HG03565 (cell line): ENCODE measurements around the gene SPATA32.

Source experiments
- ATAC-seq: cut with Tn5 transposase; IDR thresholded peaks from one replicate; pipeline ENCODE4 v1.9.1; 2021; ENCODE audit warnings: mild to moderate bottlenecking, moderate library complexity; ENCODE audit not compliant: unreplicated experiment

Gene SPATA32

DNA sequence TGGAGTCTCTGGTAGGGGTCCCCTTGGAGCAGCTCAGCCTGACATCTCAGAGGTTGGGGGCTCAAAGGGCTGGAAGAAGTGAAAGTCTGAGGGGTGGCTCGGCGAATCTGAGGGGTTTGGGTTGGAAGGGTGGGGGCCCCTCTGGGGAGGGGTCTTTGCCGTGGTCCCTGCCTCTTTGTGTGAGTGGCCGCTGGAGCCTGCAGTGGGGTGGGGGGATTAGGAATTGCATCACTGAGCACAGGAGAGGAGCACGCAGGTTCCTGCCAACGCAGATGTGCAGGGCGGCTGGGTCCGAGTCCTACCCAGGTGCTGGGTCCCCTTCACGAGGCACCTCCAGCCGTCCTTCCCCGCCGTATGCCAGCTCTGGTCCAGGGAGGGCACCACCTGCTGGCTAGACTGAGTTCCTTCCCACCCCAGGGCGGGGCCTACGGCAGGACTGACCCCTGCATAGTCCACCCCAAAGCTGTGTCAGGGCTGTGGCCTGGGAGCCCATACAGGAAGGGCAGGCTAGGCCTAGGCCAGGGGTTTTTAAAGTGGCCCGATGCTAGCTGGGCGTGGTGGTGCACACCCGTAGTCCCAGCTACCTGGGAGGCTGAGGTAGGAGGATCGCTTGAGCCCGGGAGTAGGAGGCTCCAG, 30.3 kb downstream of the SPATA32 start:
- no peak for ATAC-seq

DNA sequence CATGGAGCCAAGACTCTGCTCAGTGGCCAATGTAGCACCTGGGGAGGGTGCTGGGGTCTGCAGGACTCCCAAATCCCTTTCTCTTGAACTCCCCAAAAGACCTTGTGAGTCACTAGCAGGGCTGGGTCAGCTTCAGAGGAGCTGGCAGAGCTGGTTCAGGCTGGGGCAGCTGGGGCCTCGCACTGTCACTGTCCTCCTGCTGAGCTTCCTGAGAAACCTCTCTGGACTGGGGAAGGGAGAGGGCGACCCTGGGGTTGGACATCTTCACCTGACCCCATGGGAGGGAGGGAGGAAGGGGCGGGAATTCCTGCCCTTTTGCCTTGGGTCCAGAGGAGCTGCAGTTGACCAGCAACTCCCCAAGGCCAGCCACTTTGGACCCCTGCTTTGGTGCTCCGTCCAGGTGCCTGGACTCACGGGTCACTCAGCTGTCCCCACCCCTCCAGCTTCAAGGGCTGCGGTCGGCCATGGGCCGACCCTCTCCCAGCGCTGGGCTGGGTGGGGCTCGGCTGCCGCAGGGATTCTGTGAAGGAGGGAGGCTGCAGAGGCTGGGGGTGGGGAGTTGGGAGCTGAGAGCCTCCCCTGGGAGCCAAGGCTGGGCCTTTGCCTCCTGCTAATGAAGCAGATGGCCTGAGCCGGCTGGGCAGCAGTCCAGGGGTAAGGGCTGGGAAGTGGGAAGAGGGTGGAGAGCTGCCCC, 31.0 kb downstream of the SPATA32 start:
- ATAC-seq: no peak

DNA sequence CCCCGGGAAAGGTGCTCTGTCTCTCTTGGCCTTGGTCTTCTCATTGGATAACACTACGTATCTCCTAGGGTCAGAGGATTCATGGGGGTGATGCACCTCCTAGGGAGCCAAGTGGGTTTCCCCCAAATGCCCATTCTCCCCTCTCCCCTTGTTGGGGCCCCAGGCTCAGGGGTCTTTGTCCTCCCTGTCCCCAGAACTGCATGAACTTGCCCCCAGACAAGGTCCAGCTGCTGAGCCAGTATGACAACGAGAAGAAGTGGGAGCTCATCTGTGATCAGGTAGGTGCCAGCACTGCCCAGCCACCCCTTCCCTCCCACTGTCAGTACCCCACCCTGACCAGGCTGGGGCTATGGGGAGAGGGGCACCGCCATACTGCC, 31.5 kb downstream of the SPATA32 start:
- no peak for ATAC-seq

DNA sequence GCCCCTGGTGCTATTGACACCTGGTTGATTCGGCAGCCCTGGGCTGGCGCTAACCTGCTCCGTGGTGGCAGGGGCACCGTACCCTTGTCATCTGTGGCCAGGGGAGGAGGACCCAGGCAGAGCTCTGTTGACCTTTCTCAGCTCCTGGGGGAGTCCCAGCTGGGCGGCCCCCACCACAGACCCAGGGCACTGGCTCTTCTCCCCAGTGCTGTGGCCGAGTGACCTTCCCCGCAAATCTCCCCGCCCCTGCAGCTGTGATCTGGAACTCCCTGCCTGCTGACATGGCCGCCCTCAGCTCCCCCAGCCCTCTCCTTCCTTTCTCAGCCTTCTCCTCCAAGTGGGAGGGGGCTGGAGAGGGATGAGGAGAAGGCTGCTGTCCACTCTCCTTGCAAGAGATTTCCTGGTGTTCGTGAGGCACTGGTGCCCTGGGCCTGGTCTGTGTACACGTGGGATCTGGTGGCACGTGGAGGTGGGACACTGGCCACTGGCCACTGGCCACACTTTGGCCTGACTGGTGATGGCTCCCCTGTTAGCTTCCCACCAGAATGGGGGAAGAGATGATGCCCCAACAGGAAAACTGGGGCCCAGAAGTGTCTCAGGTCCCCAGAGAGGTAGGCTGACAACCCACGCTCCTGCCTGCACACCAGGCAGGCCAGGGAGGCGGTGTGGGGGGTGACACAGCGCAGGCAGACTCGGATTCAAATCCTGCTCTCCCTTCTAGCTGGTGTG, 32.0 kb downstream of the SPATA32 start:
- ATAC-seq: no peak

DNA sequence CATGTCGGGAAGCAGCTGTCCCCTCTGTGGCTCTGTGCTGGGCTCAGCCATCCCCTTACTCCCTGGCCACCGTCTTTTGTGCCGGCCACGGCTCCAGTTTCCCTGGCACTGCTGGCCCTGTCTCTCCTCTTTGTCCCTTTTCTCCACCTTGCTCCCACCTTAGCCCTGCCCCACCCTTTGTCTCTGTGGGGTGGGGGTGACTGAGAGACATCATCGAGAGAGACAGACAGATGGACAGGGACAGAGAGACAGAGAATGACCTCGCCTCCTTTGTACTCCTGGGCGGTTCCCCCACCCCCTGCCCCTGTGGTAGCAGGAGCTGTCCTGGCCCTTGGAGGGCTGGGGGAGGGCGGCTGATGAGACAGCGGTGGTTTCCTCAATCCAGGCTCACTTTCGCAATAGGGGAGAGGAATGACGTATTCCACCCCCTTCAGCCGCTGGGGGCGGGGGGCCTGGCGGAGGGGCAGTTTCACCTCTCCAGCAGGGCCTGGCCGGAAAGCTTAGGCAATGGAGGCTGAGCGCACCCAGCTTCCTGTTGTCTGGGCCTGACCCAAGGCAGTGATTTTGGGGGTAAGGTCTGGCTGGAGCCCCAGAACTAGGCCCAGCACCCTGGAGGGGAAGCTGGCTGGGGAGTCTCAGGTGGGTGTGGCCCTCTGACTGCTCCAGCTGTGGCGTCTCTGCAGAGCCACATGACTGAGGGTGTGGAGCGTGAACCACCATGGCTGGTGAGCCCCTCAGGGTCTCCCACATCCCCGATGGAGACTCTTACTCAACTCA, 32.9 kb downstream of the SPATA32 start:
- peak; percentile 28 for ATAC-seq

DNA sequence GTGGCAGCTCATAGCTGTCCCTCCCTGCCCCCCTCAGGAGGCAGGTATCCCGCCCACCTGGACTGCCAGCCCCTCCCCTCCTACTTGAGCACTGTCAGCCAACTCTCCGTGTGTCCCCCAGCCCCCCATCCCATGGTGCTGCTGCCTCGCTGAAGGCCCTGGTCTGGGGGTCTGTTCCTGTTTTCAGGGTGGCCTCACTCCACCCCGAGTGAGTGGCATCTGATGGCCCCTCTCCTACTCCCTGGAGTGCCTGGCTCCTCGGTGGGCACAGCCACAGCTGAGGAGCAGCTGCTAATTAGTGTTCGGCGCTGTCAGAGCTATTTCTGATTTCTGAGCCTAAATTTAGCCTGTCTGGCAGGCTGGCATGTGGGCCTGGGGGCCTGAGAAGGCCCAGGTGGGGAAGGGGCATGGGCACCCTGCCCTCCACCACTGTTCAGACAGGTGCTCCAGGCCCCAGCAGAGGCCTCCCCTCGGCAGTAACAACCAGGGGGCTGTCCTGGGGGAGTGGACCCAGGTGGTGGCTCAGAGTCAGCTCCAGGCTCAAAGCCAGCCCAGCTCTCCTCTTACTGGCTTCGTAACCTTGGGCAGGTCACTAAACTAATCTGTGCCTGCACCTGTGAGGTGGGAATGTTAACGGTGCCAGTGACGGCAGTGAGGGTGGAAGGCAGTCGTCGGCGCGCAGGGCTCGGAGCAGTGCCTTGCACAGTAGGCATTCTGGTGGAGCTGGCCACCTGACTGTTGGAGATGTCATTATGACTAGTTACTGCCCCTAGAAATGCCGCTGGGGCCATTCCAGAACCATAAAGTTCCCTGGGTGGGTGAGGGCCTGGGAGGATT, 33.8 kb downstream of the SPATA32 start:
- no peak for ATAC-seq

DNA sequence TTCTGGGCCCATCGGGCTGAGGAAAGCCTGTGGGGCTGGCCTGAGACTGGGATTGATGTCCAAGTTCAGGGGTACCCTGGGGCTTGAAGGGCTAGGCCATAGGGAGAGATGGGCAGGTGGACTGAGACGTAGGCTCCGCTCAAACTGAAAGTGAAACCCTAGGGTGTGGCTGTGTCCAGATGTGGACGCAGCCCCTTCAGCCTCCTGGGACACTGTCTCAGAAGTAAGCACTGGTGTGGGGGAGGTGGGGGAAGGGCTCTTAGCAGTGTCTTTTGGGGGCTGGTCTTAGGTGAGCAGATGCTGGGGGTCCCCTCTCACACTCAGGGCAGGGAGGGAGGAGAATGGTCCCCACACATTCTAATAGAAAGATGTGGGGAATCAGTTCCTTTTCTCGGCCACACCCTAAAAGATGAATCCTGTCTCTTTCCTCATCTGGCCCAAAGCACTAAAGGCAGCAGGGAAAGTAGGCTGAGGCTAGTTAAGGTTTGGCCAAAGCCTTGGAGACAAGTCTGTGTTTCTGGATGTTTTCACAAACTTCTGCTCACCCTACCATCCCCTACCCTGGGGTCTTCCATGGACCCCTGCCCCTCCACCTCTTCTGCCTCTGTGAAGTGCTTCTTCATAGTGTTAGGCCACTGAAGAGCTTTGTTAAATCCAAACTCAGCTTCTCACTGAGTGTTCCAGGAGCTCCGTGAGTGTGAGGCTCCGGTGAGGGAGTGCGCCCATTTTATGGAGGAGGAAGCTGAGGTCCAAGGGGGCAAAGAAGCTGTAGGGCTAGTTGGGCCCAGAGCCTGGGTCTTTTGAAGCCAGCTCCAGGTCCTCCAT, 34.6 kb downstream of the SPATA32 start:
- ATAC-seq: no peak

DNA sequence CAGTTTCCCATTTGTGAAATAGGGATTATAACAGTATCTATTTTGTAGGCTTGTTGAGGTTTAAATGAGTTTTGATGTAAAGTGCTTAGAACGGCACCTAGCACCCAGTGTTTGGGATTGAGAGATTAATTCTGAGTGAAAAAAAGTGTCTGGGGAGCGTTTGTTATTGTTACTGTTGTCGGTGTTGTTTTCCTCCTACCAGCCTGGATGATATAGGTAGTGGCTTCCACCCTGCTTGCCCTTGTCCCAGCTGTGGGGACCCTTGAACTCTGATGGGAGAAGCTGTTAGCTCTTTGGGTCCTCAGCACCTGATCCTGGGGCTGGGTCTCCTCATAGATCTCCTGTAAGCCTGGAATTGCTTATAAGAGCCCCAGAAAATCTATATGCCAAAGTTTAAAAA, 35.3 kb downstream of the SPATA32 start:
- ATAC-seq: no peak

DNA sequence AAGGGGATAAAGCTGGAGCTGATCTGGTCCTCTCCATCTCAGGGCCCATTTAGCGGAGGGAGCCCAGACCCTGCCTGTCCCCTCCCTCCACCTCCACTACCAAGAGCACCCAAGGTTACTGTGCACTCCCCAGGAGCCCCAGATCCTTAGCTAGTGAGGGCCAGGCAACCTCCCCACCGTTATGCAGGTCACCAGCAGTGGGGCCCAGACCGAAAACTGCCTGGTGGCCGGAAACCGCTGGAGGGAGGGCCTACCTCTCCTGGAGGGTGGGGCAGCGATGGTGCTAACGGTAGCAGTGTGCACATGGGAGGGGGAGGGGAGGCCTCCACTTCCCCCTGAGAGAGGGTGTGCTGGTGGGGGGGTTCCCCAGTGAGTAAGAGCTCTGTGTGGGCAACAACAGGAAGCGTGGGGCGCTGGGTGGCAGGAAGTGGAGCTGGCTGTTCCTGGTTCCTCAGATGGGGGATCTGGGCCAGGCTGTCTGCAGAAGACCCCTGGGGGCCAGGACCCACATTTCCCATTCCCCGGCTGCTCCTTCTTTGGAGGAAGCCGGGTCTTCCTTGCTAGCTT, 35.8 kb downstream of the SPATA32 start:
- ATAC-seq: peak; percentile 24

DNA sequence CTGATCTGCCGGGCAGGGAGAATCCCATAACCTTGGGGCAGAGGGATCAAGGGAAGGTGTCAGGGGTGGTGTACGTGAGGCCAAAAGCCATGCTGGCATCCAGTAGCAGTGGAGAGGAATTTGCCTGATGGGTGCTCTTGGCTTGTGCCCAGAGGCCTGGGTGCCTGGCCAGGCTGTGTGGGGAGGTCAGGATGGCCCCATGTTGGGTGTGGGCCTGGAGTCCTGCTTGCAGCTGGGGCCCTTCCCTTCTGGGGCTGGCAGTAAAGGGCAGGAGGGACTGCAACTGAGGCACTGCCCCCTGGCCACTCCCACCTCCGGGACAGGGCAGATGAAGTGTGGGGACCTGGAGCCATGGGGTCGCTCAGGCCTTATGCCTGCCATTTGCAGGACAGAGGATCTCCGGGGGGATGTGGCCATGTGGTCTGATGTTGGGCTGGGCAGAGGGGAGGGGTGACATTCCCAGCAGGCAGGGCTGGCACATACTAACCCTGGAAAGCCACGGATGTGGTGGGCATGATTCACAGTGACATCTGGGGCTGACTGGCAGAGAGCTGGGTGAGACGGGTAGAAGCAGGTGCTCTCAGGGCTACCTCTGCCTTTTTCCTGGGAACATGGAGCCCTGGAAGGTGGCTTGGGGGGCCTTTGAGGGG, 36.7 kb downstream of the SPATA32 start:
- ATAC-seq: no peak

DNA sequence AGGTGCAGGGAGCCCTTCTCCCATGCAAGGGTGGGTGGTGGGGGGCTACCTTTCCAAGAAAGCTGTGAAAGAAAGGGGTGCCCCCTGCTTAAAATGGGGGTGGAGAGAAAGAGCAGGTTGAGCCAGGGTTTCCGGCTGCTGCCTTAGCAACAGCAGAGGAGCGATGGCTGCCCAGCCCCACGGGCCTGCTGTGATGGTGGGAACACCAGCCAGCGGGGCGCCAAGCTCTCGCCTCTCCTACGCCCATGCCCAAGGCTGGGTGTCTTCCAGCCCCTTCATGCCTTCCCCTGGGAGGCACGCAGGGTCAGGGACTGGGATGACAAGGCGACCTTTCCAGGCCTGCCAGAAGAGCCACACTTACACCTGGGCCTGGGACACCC, 37.2 kb downstream of the SPATA32 start:
- no peak for ATAC-seq

DNA sequence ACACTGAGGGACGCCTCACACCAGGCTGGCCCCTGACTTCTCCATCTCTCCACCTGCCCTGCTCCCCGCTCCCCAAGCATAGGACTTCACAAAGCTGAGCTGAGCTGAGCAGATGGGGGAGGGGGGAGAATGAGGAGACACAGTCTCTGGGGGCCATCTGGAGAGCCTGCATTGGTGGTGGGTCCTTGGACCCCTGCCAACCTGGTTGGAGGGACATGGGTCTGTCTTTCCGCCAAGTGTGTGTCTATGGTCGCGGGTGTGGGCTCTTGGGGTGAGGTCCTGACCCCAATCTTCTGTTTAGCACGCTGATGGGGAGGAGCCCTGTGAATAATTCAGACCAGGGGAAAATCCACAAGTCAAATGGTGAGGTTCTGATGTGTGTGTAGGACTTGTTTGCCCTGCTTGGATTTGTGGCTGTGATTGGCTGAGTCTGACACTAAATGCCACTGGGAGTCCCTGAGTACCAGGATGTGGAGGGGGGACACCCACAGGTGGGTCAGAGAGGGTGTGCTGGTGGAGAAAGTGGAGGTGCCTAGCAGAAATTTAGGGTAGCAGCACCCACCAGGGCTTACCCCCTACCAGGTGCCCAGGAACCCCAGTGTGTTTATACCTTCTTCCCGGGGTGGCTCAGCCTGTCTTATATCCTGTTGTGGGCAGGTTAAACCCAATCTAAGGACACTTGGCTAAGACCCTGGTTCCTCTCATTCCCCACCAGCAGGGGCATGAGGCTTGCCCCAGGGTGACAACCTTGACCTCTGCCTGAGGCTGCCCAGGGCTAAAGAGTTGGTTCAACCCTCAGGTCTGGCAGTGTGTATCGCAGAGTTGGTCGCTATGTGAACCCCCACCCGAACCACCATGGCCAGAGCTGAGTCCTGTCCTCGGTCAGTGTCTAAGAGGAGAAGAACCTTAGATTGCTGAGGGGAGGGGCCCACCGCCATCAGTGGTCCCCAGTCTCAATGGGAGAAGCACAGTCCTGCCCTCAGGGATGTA, 38.1 kb downstream of the SPATA32 start:
- no peak for ATAC-seq

DNA sequence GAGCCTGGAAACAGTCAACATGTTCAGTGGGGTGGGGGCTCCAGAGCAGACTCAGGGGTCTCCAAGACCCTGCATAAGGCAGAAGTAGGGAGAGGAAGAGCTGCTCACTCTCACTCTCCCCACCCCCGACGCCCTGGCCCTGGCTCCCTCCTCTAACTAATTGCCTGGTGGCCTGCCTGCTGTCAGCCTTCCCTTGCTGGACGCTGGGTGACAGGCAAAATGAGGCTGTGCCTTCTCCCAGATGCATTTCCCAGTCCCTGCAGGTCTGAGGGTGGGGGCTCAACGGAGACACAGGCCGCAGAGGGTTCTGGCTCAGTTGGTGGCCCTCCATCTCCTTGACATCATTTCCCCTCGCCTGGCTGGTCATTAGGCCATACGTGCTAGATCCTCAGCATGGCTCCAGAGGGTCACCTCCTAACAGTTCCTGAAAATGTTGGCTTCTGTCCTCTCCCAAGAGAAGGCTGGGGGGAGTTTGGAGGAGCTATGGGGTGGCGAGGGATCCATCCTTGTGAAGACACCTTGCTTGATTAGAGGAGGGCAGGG, 38.8 kb downstream of the SPATA32 start:
- ATAC-seq: no peak

DNA sequence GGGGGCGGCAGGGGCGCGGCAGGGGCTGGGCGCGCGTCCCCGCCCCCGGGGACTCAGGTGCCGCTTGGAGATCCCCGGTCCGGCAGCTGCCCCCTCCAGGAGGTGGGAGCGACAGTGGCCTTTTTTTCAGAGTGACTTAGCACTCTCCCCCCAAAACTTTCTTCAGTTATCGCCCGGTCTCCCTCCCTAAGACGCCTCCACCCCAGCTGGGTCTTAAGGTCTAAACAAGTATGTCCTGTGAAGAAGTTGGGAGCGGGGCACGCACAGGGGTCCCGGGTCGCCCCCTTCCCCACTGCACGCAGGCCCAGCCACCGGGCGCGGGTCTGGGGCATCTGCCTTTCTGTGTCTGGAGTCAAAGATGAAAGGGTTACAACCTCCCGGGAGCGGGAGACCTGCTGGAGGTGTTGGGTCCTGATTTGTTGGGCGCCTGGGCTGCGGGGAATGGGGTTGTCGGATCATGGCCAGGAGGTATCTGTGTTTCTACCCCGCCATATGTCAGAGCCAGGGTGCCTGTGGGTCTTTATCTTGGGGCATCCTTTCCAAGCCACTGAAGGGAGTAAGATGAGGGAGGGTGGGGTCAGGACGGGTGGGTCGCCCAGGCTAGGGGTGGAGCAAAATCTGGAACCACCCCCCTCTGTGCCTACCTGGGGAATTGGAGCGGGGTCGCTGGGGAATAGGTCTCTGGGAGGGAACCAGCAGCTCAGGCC, 39.5 kb downstream of the SPATA32 start:
- no peak for ATAC-seq

DNA sequence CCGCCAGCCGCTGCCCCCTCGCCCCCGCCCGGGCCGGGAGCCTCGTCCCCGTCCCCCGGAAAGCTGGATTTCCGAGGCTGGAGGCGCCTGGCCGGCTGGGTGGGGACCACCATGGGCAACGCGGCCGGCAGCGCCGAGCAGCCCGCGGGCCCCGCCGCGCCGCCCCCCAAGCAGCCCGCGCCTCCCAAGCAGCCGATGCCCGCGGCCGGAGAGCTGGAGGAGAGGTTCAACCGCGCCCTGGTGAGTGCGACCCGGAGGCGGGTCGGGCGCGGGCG, 39.9 kb downstream of the SPATA32 start:
- no peak for ATAC-seq

DNA sequence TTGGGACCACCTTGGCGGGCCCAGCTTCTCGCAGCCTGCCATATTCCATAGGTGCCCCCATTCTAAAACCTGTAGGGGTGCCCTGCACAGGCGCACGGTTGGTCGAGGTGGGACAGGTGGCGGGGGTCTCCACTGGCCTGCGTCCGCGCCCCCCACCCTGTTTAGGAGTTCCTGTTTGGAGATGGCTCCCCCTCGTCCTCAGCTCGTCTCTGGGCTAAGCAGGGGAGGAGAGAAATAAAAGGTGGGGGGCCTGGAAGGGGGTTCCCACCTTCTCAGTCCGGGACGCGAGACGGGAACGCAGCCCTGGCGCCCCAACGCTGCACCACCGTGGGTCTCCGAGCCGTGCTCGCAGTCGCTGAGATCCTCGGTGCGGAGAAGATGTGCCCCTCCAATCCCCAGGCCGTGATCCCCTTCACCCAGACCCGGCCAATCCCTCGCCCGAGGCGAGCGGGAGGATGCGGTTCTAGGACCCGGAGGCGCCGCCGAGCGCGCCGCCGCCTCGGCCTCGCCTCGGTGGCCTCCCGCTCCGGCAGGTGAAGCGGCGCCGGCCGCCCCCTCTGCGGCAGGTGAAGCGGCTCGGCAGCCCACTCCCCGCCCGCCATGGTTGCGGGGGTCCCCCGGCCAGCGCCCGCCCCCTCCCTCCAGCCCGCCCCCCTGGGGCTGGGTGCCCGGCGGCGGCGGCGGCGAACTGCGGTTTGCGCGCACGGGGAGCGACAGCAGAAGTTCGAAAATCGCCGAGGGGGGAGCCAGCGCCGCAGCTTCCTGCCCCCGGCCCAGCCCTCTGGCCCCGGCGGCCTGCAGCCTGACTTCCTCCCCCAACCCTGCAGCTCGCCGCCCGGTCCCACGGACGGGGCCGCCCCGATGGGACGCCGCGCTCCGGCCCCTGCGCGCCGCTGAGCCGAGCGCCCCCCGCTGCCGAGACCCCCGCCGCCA, 40.5 kb downstream of the SPATA32 start, which contains the start of gene FMNL1:
Gene FMNL1 (plus strand): TSS at position 805 of the 933 bp plus-strand sequence. CDS start 240 bp downstream, outside the sequence.
- ATAC-seq: no peak
